ENCODE results near the gene AHI1. TPM values are rescaled to one million over a fixed set of nuclear protein-coding genes. Genes with fewer than 3 reads are reported as not detected.

Gene AHI1
- total RNA-seq, 2 experiments from 2014 or later = 21.4 to 33.9 TPM

DNA sequence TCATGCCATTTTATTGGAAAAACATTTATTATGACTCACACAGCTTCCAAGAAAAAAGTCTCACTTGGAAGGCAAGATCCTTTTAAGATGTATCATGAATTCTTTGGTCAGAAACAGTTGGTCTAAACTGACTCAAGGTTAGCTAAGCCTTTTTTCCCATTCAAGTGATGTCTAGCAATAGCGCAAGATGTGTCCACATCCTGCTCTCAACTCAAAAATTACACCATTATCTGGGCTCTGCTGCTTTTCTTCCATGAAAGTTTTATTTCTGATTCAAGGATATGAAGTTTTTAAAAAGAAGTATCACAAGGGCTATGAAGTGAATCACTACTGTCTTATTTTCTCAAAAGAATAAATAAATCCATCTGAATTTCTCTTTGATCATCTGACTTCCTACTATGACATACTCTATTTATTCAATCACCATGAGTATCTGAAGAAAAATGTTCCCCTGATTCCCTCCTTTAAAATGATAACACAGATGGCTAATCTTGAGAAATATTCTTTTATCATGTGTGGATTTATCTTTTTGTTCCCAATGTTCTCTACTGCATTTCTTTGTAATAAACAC, 139.2 kb downstream of the AHI1 start:
- Histone ChIP-seq H3K79me2 (ENCODE audit: insufficient read depth, low read depth, low read length) (no peaks in the 10 kb centered on the region), H3K27ac (ENCODE audit: low read depth, low read length, poor library complexity, severe bottlenecking) (no peak overlapping the region), H3K4me3 (ENCODE audit: low read depth, low read length, poor library complexity, severe bottlenecking) (no peak overlapping the region), H3K9me3 (ENCODE audit: low read length) (no peaks in the 10 kb centered on the region), H3K4me1 (ENCODE audit: insufficient read depth, low read length, poor library complexity, severe bottlenecking) (no peaks in the 10 kb centered on the region), H2AFZ (ENCODE audit: low read length) (no peak overlapping the region), H4K20me1 (ENCODE audit: insufficient read depth, low read length) (no peaks in the 10 kb centered on the region), H3K9me2 (ENCODE audit: insufficient read depth, low read length) (no peaks in the 10 kb centered on the region), H3K4me2 (ENCODE audit: low read length) (no peak overlapping the region), H3K36me3 (ENCODE audit: insufficient read depth, low read length) (no peaks in the 10 kb centered on the region)
- TF ChIP-seq CTCF (conservative IDR thresholded peaks at IDR 0.05; ENCODE audit: low read length) = no peak
- TF ChIP-seq EZH2phosphoT487 (IDR thresholded peaks at IDR 0.05; ENCODE audit: borderline replicate concordance, low read depth, low read length) = no peak
- no peak for DNase-seq (ENCODE audit: low spot score)
- intact Hi-C loops (cut with micrococcal nuclease; ENCODE audit: unreplicated experiment) = no loop called here
- ChIA-PET CTCF (ENCODE audit: unreplicated experiment) (no interaction called here), POLR2A (no interaction called here)
- BruUV-seq (replicated peaks) = no TSS peak

DNA sequence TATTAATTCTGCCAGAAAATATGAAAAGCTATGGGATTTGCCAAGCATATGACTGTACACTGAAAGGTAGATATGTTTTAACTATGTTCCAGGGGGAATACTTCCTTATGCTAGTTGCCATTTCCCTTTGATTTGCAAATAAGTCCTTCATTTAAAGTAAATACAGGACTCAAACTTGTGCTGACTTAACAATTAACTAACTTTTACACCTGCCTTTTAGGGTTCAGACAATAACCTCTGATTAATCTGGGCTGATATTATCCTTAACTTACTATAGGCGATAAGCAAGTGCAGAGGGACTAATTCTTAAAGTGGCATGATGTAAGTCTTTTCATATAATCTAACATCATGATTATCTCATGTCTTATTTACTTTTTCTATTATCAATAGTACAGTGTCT, 143.1 kb downstream of the AHI1 start:
- no peak for DNase-seq (ENCODE audit: low spot score)
- TF ChIP-seq EZH2phosphoT487 (IDR thresholded peaks at IDR 0.05; ENCODE audit: borderline replicate concordance, low read depth, low read length) = no peak
- TF ChIP-seq CTCF (conservative IDR thresholded peaks at IDR 0.05; ENCODE audit: low read length) = no peak
- CTCF ChIA-PET (ENCODE audit: unreplicated experiment) = no interaction called here
- intact Hi-C loops (cut with micrococcal nuclease; ENCODE audit: unreplicated experiment) = no loop called here
- H3K79me2 ChIP-seq (ENCODE audit: insufficient read depth, low read depth, low read length) = no peaks in the 10 kb centered on the region
- H3K4me2 ChIP-seq (ENCODE audit: low read length) = no peak overlapping the region
- no peak overlapping the region for H3K27ac ChIP-seq (ENCODE audit: low read depth, low read length, poor library complexity, severe bottlenecking)
- no TSS peak for BruUV-seq (replicated peaks)
- no peaks in the 10 kb centered on the region for H3K9me2 ChIP-seq (ENCODE audit: insufficient read depth, low read length)
- no peak overlapping the region for H2AFZ ChIP-seq (ENCODE audit: low read length)
- H3K4me1 ChIP-seq (ENCODE audit: insufficient read depth, low read length, poor library complexity, severe bottlenecking) = no peaks in the 10 kb centered on the region
- H3K9me3 ChIP-seq (ENCODE audit: low read length) = no peaks in the 10 kb centered on the region
- POLR2A ChIA-PET = interaction anchor here (0.5 to 2.3 kb wide), 7 partner anchors 10 to 225 kb away, joined by 3 to 8 read pairs (median 4); no protein-coding TSS in a partner anchor
- no peaks in the 10 kb centered on the region for H3K36me3 ChIP-seq (ENCODE audit: insufficient read depth, low read length)
- no peak overlapping the region for H3K4me3 ChIP-seq (ENCODE audit: low read depth, low read length, poor library complexity, severe bottlenecking)
- H4K20me1 ChIP-seq (ENCODE audit: insufficient read depth, low read length) = no peaks in the 10 kb centered on the region

- no peaks in the 10 kb centered on the region for H3K36me3 ChIP-seq (ENCODE audit: insufficient read depth, low read length)
- no peak overlapping the region for H2AFZ ChIP-seq (ENCODE audit: low read length)
- no peak overlapping the region for H3K4me2 ChIP-seq (ENCODE audit: low read length)
- no TSS peak for BruUV-seq (replicated peaks)
- TF ChIP-seq CTCF (conservative IDR thresholded peaks at IDR 0.05; ENCODE audit: low read length) = no peak
- TF ChIP-seq EZH2phosphoT487 (IDR thresholded peaks at IDR 0.05; ENCODE audit: borderline replicate concordance, low read depth, low read length) = no peak
- H3K4me3 ChIP-seq (ENCODE audit: low read depth, low read length, poor library complexity, severe bottlenecking) = no peak overlapping the region
- H4K20me1 ChIP-seq (ENCODE audit: insufficient read depth, low read length) = no peaks in the 10 kb centered on the region
- no peak for DNase-seq (ENCODE audit: low spot score)
- no peaks in the 10 kb centered on the region for H3K9me3 ChIP-seq (ENCODE audit: low read length)
- intact Hi-C loops (cut with micrococcal nuclease; ENCODE audit: unreplicated experiment) = no loop called here
- POLR2A ChIA-PET = interaction anchor here (0.6 to 2.3 kb wide), 7 partner anchors 8 to 878 kb away, joined by 3 to 8 read pairs (median 4); no protein-coding TSS in a partner anchor
- H3K27ac ChIP-seq (ENCODE audit: low read depth, low read length, poor library complexity, severe bottlenecking) = no peak overlapping the region
- H3K79me2 ChIP-seq (ENCODE audit: insufficient read depth, low read depth, low read length) = no peaks in the 10 kb centered on the region
- CTCF ChIA-PET (ENCODE audit: unreplicated experiment) = no interaction called here
- H3K9me2 ChIP-seq (ENCODE audit: insufficient read depth, low read length) = no peaks in the 10 kb centered on the region
- H3K4me1 ChIP-seq (ENCODE audit: insufficient read depth, low read length, poor library complexity, severe bottlenecking) = no peaks in the 10 kb centered on the region
Observed at GRCh38 chr6:135353113-135353512, 144.4 kb downstream of the AHI1 start.
